H1 (cell line): Measurements from ENCODE around the gene ZNF814. TPM values are rescaled to one million over a fixed set of nuclear protein-coding genes. Genes with fewer than 3 reads are reported as not detected.

Experiments used
- CTCF ChIA-PET: fragments of 300-600 bp; sonication (Branson Sonifier 250); formaldehyde crosslinking; loops from one replicate; lab custom pipeline; 2021; ENCODE audit not compliant: partially characterized antibody; lab: Charles Lee
- POLR2A ChIA-PET: fragments of 300-600 bp; sonication (Branson Sonifier 250); formaldehyde crosslinking; loops from one replicate; lab custom pipeline; 2021; ENCODE audit warnings: inconsistent platforms; ENCODE audit not compliant: partially characterized antibody; lab: Charles Lee
- DNase-seq, 2 experiments: peaks; one replicate each; pipeline versions ENCODE4 v3.0.0 to v3.0.0-alpha.2; 2010 to 2022; ENCODE audit warnings: low spot score in 2 of 2, low read depth in 1 of 2, mixed read lengths in 1 of 2
- FAIRE-seq: peaks from 2 replicates; lab custom pipeline; 2011; peaks lifted over from hg19 to GRCh38; lab: Jason Lieb, UNC
- H2AFZ ChIP-seq: 2 replicates; pipeline ENCODE4 v1.8.1; 2012; ENCODE audit warnings: low read length, inconsistent platforms
- H2AK5ac ChIP-seq: 2 replicates; pipeline ENCODE4 v1.6.1; 2013; ENCODE audit warnings: low read depth, low read length
- H2BK120ac ChIP-seq: replicated peaks from 2 replicates; pipeline ENCODE3; 2013; ENCODE audit warnings: low read depth, low read length, inconsistent platforms
- H2BK12ac ChIP-seq: 2 replicates; pipeline ENCODE4 v1.6.1; 2013; ENCODE audit warnings: low read depth, low read length
- H2BK15ac ChIP-seq: 2 replicates; pipeline ENCODE4 v1.6.1; 2013; ENCODE audit warnings: low read length
- H2BK20ac ChIP-seq: 2 replicates; pipeline ENCODE4 v1.6.1; 2013; ENCODE audit warnings: low read length
- H2BK5ac ChIP-seq: 2 replicates; pipeline ENCODE4 v1.6.1; 2013; ENCODE audit warnings: low read depth, low read length
- H3K14ac ChIP-seq: 2 replicates; pipeline ENCODE4 v1.6.1; 2013; ENCODE audit warnings: inconsistent platforms; ENCODE audit not compliant: insufficient read length
- H3K18ac ChIP-seq: 2 replicates; pipeline ENCODE4 v1.6.1; 2013; ENCODE audit warnings: low read length; ENCODE audit errors: extremely low read depth
- H3K23ac ChIP-seq: 2 replicates; pipeline ENCODE4 v1.6.1; 2013; ENCODE audit warnings: inconsistent platforms; ENCODE audit not compliant: insufficient read length
- H3K23me2 ChIP-seq: 2 replicates; pipeline ENCODE4 v1.6.1; 2013; ENCODE audit warnings: low read depth, low read length
- H3K27ac ChIP-seq: 2 replicates; pipeline ENCODE4 v1.6.1; 2011; ENCODE audit warnings: low read depth, low read length, inconsistent platforms
- H3K27me3 ChIP-seq, 4 experiments: replicated peaks in 1 of 4; 1 replicate in 1 of 4; 2 replicates in 3 of 4; pipeline versions ENCODE4 v1.6.1 to v1.8.1; 2011 to 2013; ENCODE audit warnings: low read length in 3 of 4, mild to moderate bottlenecking in 3 of 4, inconsistent platforms in 2 of 4, mixed read lengths in 2 of 4, moderate library complexity in 1 of 4; ENCODE audit not compliant: control insufficient read depth in 3 of 4, insufficient read depth in 3 of 4; ENCODE audit errors: extremely low read depth in 1 of 4
- H3K36me3 ChIP-seq, 4 experiments: 2 replicates each; pipeline versions ENCODE4 v1.6.1 to v1.8.1; 2011 to 2013; ENCODE audit warnings: mild to moderate bottlenecking in 4 of 4, low read length in 3 of 4, moderate library complexity in 2 of 4, control low read depth in 1 of 4, inconsistent platforms in 1 of 4; ENCODE audit not compliant: insufficient read depth in 4 of 4, control insufficient read depth in 2 of 4
- H3K4ac ChIP-seq: replicated peaks from 2 replicates; pipeline ENCODE3; 2013; ENCODE audit warnings: low read length, low read depth, mixed read lengths, inconsistent platforms; ENCODE audit not compliant: insufficient read length
- H3K4me1 ChIP-seq, 4 experiments: replicated peaks in 1 of 4; 1 replicate in 1 of 4; 2 replicates in 3 of 4; pipeline versions ENCODE4 v1.6.1 to v1.8.1; 2011 to 2013; ENCODE audit warnings: low read length in 3 of 4, inconsistent platforms in 2 of 4, mixed read lengths in 1 of 4; ENCODE audit not compliant: insufficient read depth in 4 of 4, control insufficient read depth in 3 of 4
- H3K4me2 ChIP-seq, 2 experiments: 2 replicates each; pipeline versions ENCODE4 v1.6.1 to v1.8.1; 2011 to 2013; ENCODE audit warnings: low read depth in 2 of 2, low read length in 2 of 2, control low read depth in 1 of 2, inconsistent platforms in 1 of 2, mild to moderate bottlenecking in 1 of 2; ENCODE audit not compliant: insufficient read depth in 1 of 2
- H3K4me3 ChIP-seq, 4 experiments: fragments of 200-600, 300-600 bp in 1 of 4; sonication (generic), shearing (Covaris generic), sonication (Bioruptor Twin) in 1 of 4; 2 replicates each; pipeline versions ENCODE4 v1.5.1 to v1.8.1; 2011 to 2016; ENCODE audit warnings: low read length in 4 of 4, low read depth in 3 of 4, control low read depth in 2 of 4, inconsistent platforms in 2 of 4, mild to moderate bottlenecking in 2 of 4, mixed read lengths in 1 of 4, moderate library complexity in 1 of 4; ENCODE audit not compliant: insufficient read depth in 2 of 4; ENCODE audit errors: extremely low read depth in 1 of 4
- H3K56ac ChIP-seq: replicated peaks from 2 replicates; pipeline ENCODE3; 2013; ENCODE audit warnings: low read depth, mild to moderate bottlenecking, mixed read lengths, low read length, inconsistent platforms; ENCODE audit not compliant: insufficient read length
- H3K79me1 ChIP-seq: 2 replicates; pipeline ENCODE4 v1.6.1; 2013; ENCODE audit warnings: low read depth, low read length, control low read depth
- H3K79me2 ChIP-seq, 2 experiments: 2 replicates each; pipeline versions ENCODE4 v1.6.1 to v1.8.1; 2012 to 2013; ENCODE audit warnings: low read length in 2 of 2, mild to moderate bottlenecking in 2 of 2, inconsistent platforms in 1 of 2; ENCODE audit not compliant: insufficient read depth in 2 of 2, control insufficient read depth in 1 of 2
- H3K9ac ChIP-seq, 4 experiments: replicated peaks in 1 of 4; 1 replicate in 1 of 4; 2 replicates in 3 of 4; pipeline versions ENCODE4 v1.6.1 to v1.8.1; 2011 to 2013; ENCODE audit warnings: low read depth in 3 of 4, low read length in 3 of 4, control low read depth in 2 of 4, mild to moderate bottlenecking in 2 of 4, moderate library complexity in 2 of 4, inconsistent platforms in 1 of 4; ENCODE audit errors: extremely low read depth in 1 of 4
- H3K9me3 ChIP-seq, 2 experiments: 2 replicates each; pipeline versions ENCODE4 v1.6.1 to v1.8.1; 2012 to 2013; ENCODE audit warnings: mild to moderate bottlenecking in 2 of 2, moderate library complexity in 2 of 2, control low read depth in 1 of 2, inconsistent platforms in 1 of 2, low read depth in 1 of 2, low read length in 1 of 2, mixed read lengths in 1 of 2; ENCODE audit not compliant: insufficient read depth in 2 of 2
- H4K20me1 ChIP-seq, 2 experiments: replicated peaks in 1 of 2; 2 replicates each; pipeline versions ENCODE3 to v1.8.1; 2011 to 2013; ENCODE audit warnings: inconsistent platforms in 2 of 2, low read length in 2 of 2, mild to moderate bottlenecking in 1 of 2; ENCODE audit not compliant: insufficient read depth in 2 of 2, control insufficient read depth in 1 of 2
- H4K5ac ChIP-seq: 2 replicates; pipeline ENCODE4 v1.6.1; 2013; ENCODE audit warnings: low read length, low read depth, mixed read lengths, inconsistent platforms; ENCODE audit not compliant: insufficient read length
- H4K8ac ChIP-seq: 2 replicates; pipeline ENCODE4 v1.8.0; 2013; ENCODE audit warnings: mild to moderate bottlenecking, moderate library complexity, low read length, inconsistent platforms; ENCODE audit not compliant: insufficient read depth; ENCODE audit errors: extremely low read depth
- H4K91ac ChIP-seq: replicated peaks from 2 replicates; pipeline ENCODE3; 2013; ENCODE audit warnings: low read length, mixed read lengths, inconsistent platforms; ENCODE audit not compliant: insufficient read length
- CREB1 ChIP-seq: IDR thresholded peaks from 2 replicates; pipeline ENCODE4 v1.6.1; 2012; ENCODE audit warnings: inconsistent platforms
- CTBP2 ChIP-seq: IDR thresholded peaks from 2 replicates; pipeline ENCODE4 v1.7.0; 2011; ENCODE audit warnings: borderline replicate concordance, mild to moderate bottlenecking, moderate library complexity, mixed read lengths, low read length; ENCODE audit not compliant: insufficient read depth, insufficient read length
- EP300 ChIP-seq, 2 experiments: IDR thresholded peaks; 1 replicate in 1 of 2; 2 replicates in 1 of 2; pipeline ENCODE4 v1.6.1; 2011 to 2012; ENCODE audit warnings: low read depth in 2 of 2, low read length in 2 of 2, mild to moderate bottlenecking in 2 of 2, borderline replicate concordance in 1 of 2, inconsistent platforms in 1 of 2, moderate library complexity in 1 of 2
- GABPA ChIP-seq: IDR thresholded peaks from 2 replicates; pipeline ENCODE4 v1.6.1; 2011; ENCODE audit warnings: mild to moderate bottlenecking, low read length, moderate library complexity, borderline replicate concordance; ENCODE audit not compliant: insufficient read depth
- HDAC2 ChIP-seq, 2 experiments: fragments of 300-600 bp in 1 of 2; sonication (generic) in 1 of 2; IDR thresholded peaks; 2 replicates each; pipeline ENCODE4 v1.6.1; 2011 to 2012; ENCODE audit warnings: low read depth in 2 of 2, low read length in 2 of 2, mild to moderate bottlenecking in 2 of 2, moderate library complexity in 2 of 2, borderline replicate concordance in 1 of 2, inconsistent platforms in 1 of 2
- KDM4A ChIP-seq: IDR thresholded peaks from one replicate; pipeline ENCODE4 v1.7.1; 2012; ENCODE audit warnings: low read depth, mild to moderate bottlenecking, moderate library complexity, low read length, inconsistent platforms; ENCODE audit not compliant: severe bottlenecking
- POLR2A ChIP-seq, 2 experiments: IDR thresholded peaks; 1 replicate in 1 of 2; 2 replicates in 1 of 2; pipeline ENCODE4 v1.6.1; 2011; ENCODE audit warnings: low read depth in 2 of 2, low read length in 2 of 2, mild to moderate bottlenecking in 2 of 2; ENCODE audit errors: control extremely low read depth in 1 of 2
- RXRA ChIP-seq: IDR thresholded peaks from 2 replicates; pipeline ENCODE4 v1.6.1; 2011; ENCODE audit warnings: low read depth, mild to moderate bottlenecking, low read length, moderate library complexity; ENCODE audit not compliant: insufficient read depth
- SRF ChIP-seq: IDR thresholded peaks from 2 replicates; pipeline ENCODE4 v1.6.1; 2011; ENCODE audit warnings: mild to moderate bottlenecking, low read depth, low read length, moderate library complexity
- TBP ChIP-seq: IDR thresholded peaks from 2 replicates; pipeline ENCODE4 v1.6.1; 2011; ENCODE audit warnings: low read depth, low read length, improper control_type of control experiment
- ZNF274 ChIP-seq: IDR thresholded peaks from 2 replicates; pipeline ENCODE4 v1.7.0; 2012; ENCODE audit warnings: low read length, borderline replicate concordance; ENCODE audit errors: extremely low read depth
- WGBS, 2 experiments: shearing (Covaris generic) in 1 of 2; methylation state at CpG; one replicate each; pipeline versions ENCODE4 v1.1.6 to v1.1.7; 2013 to 2015; ENCODE audit warnings: low lambda C conversion rate in 2 of 2, mixed read lengths in 2 of 2, inconsistent platforms in 1 of 2, low coverage in 1 of 2, missing lambda C conversion rate in 1 of 2; ENCODE audit not compliant: insufficient replicate concordance in 2 of 2, insufficient coverage in 1 of 2, insufficient read length in 1 of 2; ENCODE audit errors: extremely low coverage in 1 of 2, missing lambda C conversion rate in 1 of 2; 5-methylcytosine and 5-hydroxymethylcytosine counted together
- polyA plus RNA-seq, 7 experiments: library from polyadenylated mRNA; depleted of rRNA in 3 of 7; stranded (reverse) in 5 of 7; unstranded in 2 of 7; fragments of >200 nt in 5 of 7; fragments of 200-250 nt in 2 of 7; gene quantifications; 1 replicate in 5 of 7; 2 replicates in 1 of 7; 4 replicates in 1 of 7; pipeline versions ENCODE4 v1.2.1 to v1.2.3, GENCODE V29; 2011 to 2013; ENCODE audit warnings: missing spikeins in 2 of 7, mixed read lengths in 2 of 7
- total RNA-seq: library from RNA; stranded (reverse); fragmentation: NEBNext Ultra II Directional; extraction: Animal tissue kit (Norgen Biotek cat#: 25700); gene quantifications from 2 replicates; pipeline ENCODE4 v1.2.1, GENCODE V29; 2021
- TF ChIP-seq, protein P1 (sequence below): IDR thresholded peaks from 2 replicates; pipeline ENCODE4 v1.6.1; 2012; ENCODE audit warnings: low read length, inconsistent platforms

ZNF814 gene
- total and polyA plus RNA-seq, 2 of the 8 experiments (the other 6 are each of a cell fraction or from before 2014, with no cell fraction given): 90.9 to 99.6 TPM

DNA sequence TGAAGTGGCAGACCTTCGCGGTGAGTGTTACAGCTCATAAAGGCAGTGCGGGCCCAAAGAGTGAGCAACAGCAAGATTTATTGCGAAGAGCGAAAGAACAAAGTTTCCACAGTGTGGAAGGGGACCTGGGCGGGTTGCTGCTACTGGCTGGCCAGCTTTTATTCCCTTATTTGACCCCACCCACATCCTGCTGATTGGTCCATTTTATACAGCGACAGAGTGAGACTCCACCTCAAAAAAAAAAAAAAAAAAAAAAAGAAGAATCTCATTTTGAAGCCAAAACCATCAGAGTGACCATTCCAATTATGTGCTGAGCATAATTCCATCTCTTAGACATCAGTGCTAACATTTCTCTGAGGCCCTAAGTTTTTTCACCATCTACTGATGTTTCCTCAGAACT, 72.2 kb downstream of the ZNF814 start:
- no peak for DNase-seq
- no peak overlapping the region for H2AK5ac ChIP-seq
- no peak overlapping the region for H3K14ac ChIP-seq
- no peak overlapping the region for H3K56ac ChIP-seq
- ChIA-PET CTCF (interaction anchor here (0.7 kb wide), 1 partner anchor 99 kb away, joined by 3 read pairs; no protein-coding TSS in a partner anchor), POLR2A (interaction anchor here (0.5 to 5.6 kb wide), 3 partner anchors 13 to 101 kb away, joined by 3 to 35 read pairs (median 3); no protein-coding TSS in a partner anchor)
- no peak overlapping the region for H3K23ac ChIP-seq
- no peak overlapping the region for H3K27ac ChIP-seq
- H3K9me3 ChIP-seq: no peaks in the 10 kb centered on the region
- H4K20me1 ChIP-seq: peaks cover 0 to 10% of the 10 kb centered on the region in 2 experiments
- H2BK12ac ChIP-seq: no peak overlapping the region
- H2BK20ac ChIP-seq: no peak overlapping the region
- no peak overlapping the region for H2AFZ ChIP-seq
- no peak overlapping the region for H3K18ac ChIP-seq
- FAIRE-seq: no peak
- peaks cover 2 to 11% (median 5%) of the 10 kb centered on the region in 4 experiments; a peak in 5 of 8 replicates for H3K36me3 ChIP-seq
- no peak overlapping the region for H4K91ac ChIP-seq
- H2BK120ac ChIP-seq: no peak overlapping the region
- H2BK5ac ChIP-seq: no peak overlapping the region
- peaks cover 3 to 7% (median 5%) of the 10 kb centered on the region in 4 experiments for H3K4me1 ChIP-seq
- H3K79me2 ChIP-seq: peaks cover 5 to 29% of the 10 kb centered on the region in 2 experiments; a peak in 3 of 4 replicates
- no peaks in the 10 kb centered on the region for H3K27me3 ChIP-seq
- no peak overlapping the region for H3K4ac ChIP-seq
- H3K23me2 ChIP-seq: peaks cover 7% of the 10 kb centered on the region
- H4K8ac ChIP-seq: no peak overlapping the region
- no peak overlapping the region for H3K4me3 ChIP-seq
- no peak overlapping the region for H3K9ac ChIP-seq
- no peak overlapping the region for H2BK15ac ChIP-seq
- WGBS, 2 experiments: 88% methylated on average over 7 of the region's 7 CpGs; no CpG with 5 or more reads in 1 of the 2 experiments
- peaks cover 4% of the 10 kb centered on the region; the same call in 1 of the 2 replicates for H3K79me1 ChIP-seq
- H4K5ac ChIP-seq: no peak overlapping the region
- no peak overlapping the region for H3K4me2 ChIP-seq
- TF ChIP-seq ZNF274: no peak
- no peak for TF ChIP-seq HDAC2 (IDR thresholded peaks at IDR 0.05; ENCODE audit: borderline replicate concordance in 1 of 2, low read depth in 2 of 2, low read length in 2 of 2)
- TF ChIP-seq SRF: no peak
- TF ChIP-seq GABPA: no peak
- no peak for TF ChIP-seq POLR2A (IDR thresholded peaks at IDR 0.05; ENCODE audit: control extremely low read depth in 1 of 2, low read depth in 2 of 2, low read length in 2 of 2)
- no peak for TF ChIP-seq EP300 (IDR thresholded peaks at IDR 0.05; ENCODE audit: borderline replicate concordance in 1 of 2, low read depth in 2 of 2, low read length in 2 of 2)
- no peak for TF ChIP-seq CTBP2
- TF ChIP-seq KDM4A: no peak
- no peak for TF ChIP-seq TBP
- TF ChIP-seq CREB1: no peak
- no peak for TF ChIP-seq RXRA
- TF ChIP-seq, protein P1, sequence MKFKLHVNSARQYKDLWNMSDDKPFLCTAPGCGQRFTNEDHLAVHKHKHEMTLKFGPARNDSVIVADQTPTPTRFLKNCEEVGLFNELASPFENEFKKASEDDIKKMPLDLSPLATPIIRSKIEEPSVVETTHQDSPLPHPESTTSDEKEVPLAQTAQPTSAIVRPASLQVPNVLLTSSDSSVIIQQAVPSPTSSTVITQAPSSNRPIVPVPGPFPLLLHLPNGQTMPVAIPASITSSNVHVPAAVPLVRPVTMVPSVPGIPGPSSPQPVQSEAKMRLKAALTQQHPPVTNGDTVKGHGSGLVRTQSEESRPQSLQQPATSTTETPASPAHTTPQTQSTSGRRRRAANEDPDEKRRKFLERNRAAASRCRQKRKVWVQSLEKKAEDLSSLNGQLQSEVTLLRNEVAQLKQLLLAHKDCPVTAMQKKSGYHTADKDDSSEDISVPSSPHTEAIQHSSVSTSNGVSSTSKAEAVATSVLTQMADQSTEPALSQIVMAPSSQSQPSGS: no peak
